Keratinocyte (primary cell): ENCODE data around the gene TULP1. TPM values are rescaled to one million over a fixed set of nuclear protein-coding genes. Genes with fewer than 3 reads are reported as not detected.

ENCODE experiments used
- DNase-seq: peaks from one replicate; pipeline ENCODE4 v3.0.0-alpha.2; 2011; ENCODE audit warnings: low read depth, missing footprints, low spot score
- FAIRE-seq: peaks from 2 replicates; lab custom pipeline; 2011; peaks lifted over from hg19 to GRCh38; lab: Jason Lieb, UNC
- H2AFZ ChIP-seq: 2 replicates; pipeline ENCODE4 v1.6.0; 2012; ENCODE audit warnings: low read length, control low read depth, inconsistent platforms; ENCODE audit not compliant: control insufficient read depth
- H3K27ac ChIP-seq: 2 replicates; pipeline ENCODE4 v1.5.1; 2011; ENCODE audit warnings: low read length; ENCODE audit not compliant: control insufficient read depth, insufficient read depth
- H3K27me3 ChIP-seq: 3 replicates; pipeline ENCODE4 v1.6.0; 2011; ENCODE audit warnings: low read length; ENCODE audit not compliant: control insufficient read depth, insufficient read depth; ENCODE audit errors: extremely low read depth
- H3K36me3 ChIP-seq, 2 experiments: 2 replicates in 1 of 2; 3 replicates in 1 of 2; pipeline ENCODE4 v1.5.1; 2011; ENCODE audit warnings: low read length in 2 of 2, mild to moderate bottlenecking in 1 of 2; ENCODE audit not compliant: control insufficient read depth in 2 of 2, insufficient read depth in 2 of 2; ENCODE audit errors: extremely low read depth in 1 of 2
- H3K4me1 ChIP-seq: 3 replicates; pipeline ENCODE4 v1.5.1; 2011; ENCODE audit warnings: low read length; ENCODE audit not compliant: control insufficient read depth, insufficient read depth; ENCODE audit errors: extremely low read depth
- H3K4me2 ChIP-seq: 3 replicates; pipeline ENCODE4 v1.6.0; 2011; ENCODE audit warnings: low read depth, low read length; ENCODE audit not compliant: control insufficient read depth, insufficient read depth; ENCODE audit errors: extremely low read depth
- H3K4me3 ChIP-seq, 3 experiments: fragments of 200-600 bp in 1 of 3; sonication (generic) in 1 of 3; 2 replicates in 2 of 3; 3 replicates in 1 of 3; pipeline ENCODE4 v1.5.1; 2011 to 2016; ENCODE audit warnings: low read length in 3 of 3, mild to moderate bottlenecking in 3 of 3, control low read depth in 2 of 3, inconsistent platforms in 1 of 3, low read depth in 1 of 3, mixed read lengths in 1 of 3, mixed run types in 1 of 3, moderate library complexity in 1 of 3; ENCODE audit not compliant: control insufficient read depth in 2 of 3, insufficient read depth in 2 of 3; ENCODE audit errors: extremely low read depth in 1 of 3
- H3K79me2 ChIP-seq: 2 replicates; pipeline ENCODE4 v1.6.0; 2012; ENCODE audit warnings: low read length; ENCODE audit not compliant: control insufficient read depth, insufficient read depth
- H3K9ac ChIP-seq: 3 replicates; pipeline ENCODE4 v1.6.0; 2011; ENCODE audit warnings: low read length; ENCODE audit not compliant: control insufficient read depth, insufficient read depth; ENCODE audit errors: extremely low read depth
- H3K9me1 ChIP-seq: 3 replicates; pipeline ENCODE4 v1.6.0; 2011; ENCODE audit warnings: low read length; ENCODE audit not compliant: control insufficient read depth, insufficient read depth; ENCODE audit errors: extremely low read depth
- H3K9me3 ChIP-seq: 2 replicates; pipeline ENCODE4 v1.5.1; 2012; ENCODE audit warnings: low read depth, low read length; ENCODE audit not compliant: control insufficient read depth
- H4K20me1 ChIP-seq: 3 replicates; pipeline ENCODE4 v1.6.0; 2011; ENCODE audit warnings: low read length; ENCODE audit not compliant: control insufficient read depth, insufficient read depth; ENCODE audit errors: extremely low read depth
- CTCF ChIP-seq, 3 experiments: IDR thresholded peaks in 1 of 3; conservative IDR thresholded peaks in 1 of 3; optimal IDR thresholded peaks in 1 of 3; 2 replicates in 2 of 3; 3 replicates in 1 of 3; pipeline versions ENCODE3 to v1.5.1; 2011; ENCODE audit warnings: low read length in 3 of 3, mild to moderate bottlenecking in 3 of 3, moderate library complexity in 2 of 3, control low read depth in 1 of 3, inconsistent platforms in 1 of 3; ENCODE audit not compliant: insufficient read depth in 2 of 3; ENCODE audit errors: extremely low read depth in 1 of 3
- EZH2 ChIP-seq: IDR thresholded peaks from one replicate; pipeline ENCODE4 v1.6.1; 2012; ENCODE audit warnings: inconsistent platforms, mild to moderate bottlenecking, low read length, moderate library complexity
- dilution Hi-C: fragments of 300-500 bp; cut with MboI; formaldehyde crosslinking; loops from one replicate; pipeline ENCODE4 v1.7.0; 2020; ENCODE audit warnings: low sequenced_read_pairs; ENCODE audit not compliant: extremely low pct_ligation_motif_present
- polyA plus RNA-seq, 5 experiments: library from polyadenylated mRNA; depleted of rRNA in 3 of 5; stranded (reverse) in 3 of 5; stranded (forward) in 1 of 5; unstranded in 1 of 5; fragments of >200 nt; gene quantifications; 1 replicate in 1 of 5; 2 replicates in 3 of 5; 3 replicates in 1 of 5; pipeline versions ENCODE4 v1.2.1 to v1.2.3, GENCODE V29; 2011 to 2012; ENCODE audit warnings: missing spikeins in 2 of 5, low read depth in 1 of 5, low replicate concordance in 1 of 5

TULP1 gene
- polyA plus RNA-seq, 1 donor (not counting 4 experiments of a cell fraction or from before 2014, with no cell fraction given), result not detected

GRCh38 chr6:35451354-35452182 is 61.1 kb downstream of the TULP1 start:
- FAIRE-seq, result no peak
- Histone ChIP-seq H3K9me1 (no peaks in the 10 kb centered on the region), H3K4me3 (peak overlapping the region in 1 of 3 experiments; percentile 53), H3K79me2 (peaks cover 1% of the 10 kb centered on the region), H3K36me3 (peaks cover 2 to 5% of the 10 kb centered on the region in 2 experiments), H3K9me3 (no peaks in the 10 kb centered on the region), H2AFZ (no peak overlapping the region), H4K20me1 (no peaks in the 10 kb centered on the region), H3K9ac (peak overlapping the region; percentile 3), H3K27me3 (no peaks in the 10 kb centered on the region), H3K4me2 (peak overlapping the region; percentile 69), H3K4me1 (peaks cover 30% of the 10 kb centered on the region), H3K27ac (no peak overlapping the region)
- dilution Hi-C loops, result no loop called here
- DNase-seq, result no peak
- TF ChIP-seq EZH2 (no peak), CTCF (optimal IDR thresholded peaks at IDR 0.05 in 1 of 3, IDR thresholded peaks at IDR 0.05 in 1 of 3, conservative IDR thresholded peaks at IDR 0.05 in 1 of 3; ENCODE audit: extremely low read depth in 1 of 3, insufficient read depth in 2 of 3, low read length in 3 of 3) (no peak)

- Histone ChIP-seq H2AFZ (no peak overlapping the region), H3K4me2 (no peak overlapping the region), H3K9me1 (no peaks in the 10 kb centered on the region), H3K27me3 (no peaks in the 10 kb centered on the region), H3K9ac (no peak overlapping the region), H3K36me3 (no peaks in the 10 kb centered on the region), H3K79me2 (peaks cover 1% of the 10 kb centered on the region), H4K20me1 (no peaks in the 10 kb centered on the region), H3K4me1 (peaks cover 23% of the 10 kb centered on the region), H3K27ac (no peak overlapping the region), H3K9me3 (no peaks in the 10 kb centered on the region), H3K4me3 (no peak overlapping the region)
- FAIRE-seq, result no peak
- TF ChIP-seq CTCF (optimal IDR thresholded peaks at IDR 0.05 in 1 of 3, IDR thresholded peaks at IDR 0.05 in 1 of 3, conservative IDR thresholded peaks at IDR 0.05 in 1 of 3; ENCODE audit: extremely low read depth in 1 of 3, insufficient read depth in 2 of 3, low read length in 3 of 3), result peak; percentile 63 to 68 (median 64)
- TF ChIP-seq EZH2, result no peak
- dilution Hi-C loops, result no loop called here
- no peak for DNase-seq
Observed at GRCh38 chr6:35449287-35449881, 63.3 kb downstream of the TULP1 start.
